H1 (cell line): ENCODE data around the gene CTXN1. TPM values are rescaled to one million over a fixed set of nuclear protein-coding genes. Genes with fewer than 3 reads are reported as not detected.

Experiments used
- KDM4A ChIP-seq: IDR thresholded peaks from one replicate; pipeline ENCODE4 v1.7.1; 2012; ENCODE audit warnings: low read depth, mild to moderate bottlenecking, moderate library complexity, low read length, inconsistent platforms; ENCODE audit not compliant: severe bottlenecking
- polyA plus RNA-seq, 7 experiments: library from polyadenylated mRNA; depleted of rRNA in 3 of 7; stranded (reverse) in 5 of 7; unstranded in 2 of 7; fragments of >200 nt in 5 of 7; fragments of 200-250 nt in 2 of 7; gene quantifications; 1 replicate in 5 of 7; 2 replicates in 1 of 7; 4 replicates in 1 of 7; pipeline versions ENCODE4 v1.2.1 to v1.2.3, GENCODE V29; 2011 to 2013; ENCODE audit warnings: missing spikeins in 2 of 7, mixed read lengths in 2 of 7
- total RNA-seq: library from RNA; stranded (reverse); fragmentation: NEBNext Ultra II Directional; extraction: Animal tissue kit (Norgen Biotek cat#: 25700); gene quantifications from 2 replicates; pipeline ENCODE4 v1.2.1, GENCODE V29; 2021

CTXN1 gene
- total and polyA plus RNA-seq, 2 of the 8 experiments (the other 6 are each of a cell fraction or from before 2014, with no cell fraction given), result 16.4 to 58.0 TPM

GRCh38 chr19:7910321-7911161, 15.4 kb downstream of the CTXN1 start (continued):
- TF ChIP-seq KDM4A, result no peak
